ENCODE results near the gene ARAP3.

ARAP3 gene

GRCh38 chr5:141646026-141646425 is 36.0 kb downstream of the ARAP3 start:
- TF ChIP-seq, protein P1, sequence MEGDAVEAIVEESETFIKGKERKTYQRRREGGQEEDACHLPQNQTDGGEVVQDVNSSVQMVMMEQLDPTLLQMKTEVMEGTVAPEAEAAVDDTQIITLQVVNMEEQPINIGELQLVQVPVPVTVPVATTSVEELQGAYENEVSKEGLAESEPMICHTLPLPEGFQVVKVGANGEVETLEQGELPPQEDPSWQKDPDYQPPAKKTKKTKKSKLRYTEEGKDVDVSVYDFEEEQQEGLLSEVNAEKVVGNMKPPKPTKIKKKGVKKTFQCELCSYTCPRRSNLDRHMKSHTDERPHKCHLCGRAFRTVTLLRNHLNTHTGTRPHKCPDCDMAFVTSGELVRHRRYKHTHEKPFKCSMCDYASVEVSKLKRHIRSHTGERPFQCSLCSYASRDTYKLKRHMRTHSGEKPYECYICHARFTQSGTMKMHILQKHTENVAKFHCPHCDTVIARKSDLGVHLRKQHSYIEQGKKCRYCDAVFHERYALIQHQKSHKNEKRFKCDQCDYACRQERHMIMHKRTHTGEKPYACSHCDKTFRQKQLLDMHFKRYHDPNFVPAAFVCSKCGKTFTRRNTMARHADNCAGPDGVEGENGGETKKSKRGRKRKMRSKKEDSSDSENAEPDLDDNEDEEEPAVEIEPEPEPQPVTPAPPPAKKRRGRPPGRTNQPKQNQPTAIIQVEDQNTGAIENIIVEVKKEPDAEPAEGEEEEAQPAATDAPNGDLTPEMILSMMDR (IDR thresholded peaks at IDR 0.05; ENCODE audit: insufficient read depth, low read length, poor library complexity, severe bottlenecking), result no peak
- H3K36me3 ChIP-seq (ENCODE audit: control insufficient read depth, insufficient read depth, low read length), result peaks cover 16% of the 10 kb centered on the region

DNA sequence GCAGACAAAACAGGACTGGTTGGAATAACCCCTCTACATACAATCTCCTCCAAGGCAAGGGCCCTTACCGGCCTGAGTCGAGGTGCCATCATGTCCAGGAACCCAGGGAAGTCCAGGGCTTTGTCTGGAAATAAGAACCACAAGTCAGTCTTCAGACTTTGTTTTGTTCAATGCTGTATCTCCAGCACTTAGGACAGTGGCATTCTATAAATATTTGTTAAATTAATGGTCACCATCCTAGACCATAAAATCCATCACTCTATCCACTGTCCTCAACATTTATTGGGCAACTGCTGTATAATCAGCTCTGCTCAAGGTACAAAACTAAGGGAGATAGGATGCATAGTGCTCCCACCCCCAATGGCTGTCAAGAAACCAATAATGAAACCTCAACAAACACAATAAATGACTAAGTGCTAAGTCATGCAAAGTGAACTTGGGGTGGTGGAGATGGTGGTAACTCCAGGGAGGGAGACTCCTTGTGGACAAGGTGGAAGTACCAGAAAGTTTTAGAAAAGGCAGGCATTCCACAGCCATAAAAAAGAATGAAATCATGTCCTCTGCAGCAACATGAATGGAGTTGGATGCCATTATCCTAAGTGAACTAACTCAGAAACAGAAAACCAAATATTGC is 40.3 kb downstream of the ARAP3 start:
- no peak for DNase-seq (ENCODE audit: extremely low read depth, insufficient read length)
- TF ChIP-seq, protein P1 (IDR thresholded peaks at IDR 0.05; ENCODE audit: insufficient read depth, low read length, poor library complexity, severe bottlenecking), result peak; percentile 27

More at GRCh38 chr5:141646026-141646425, 36.0 kb downstream of the ARAP3 start:
- Histone ChIP-seq H3K27me3 (replicated peaks; ENCODE audit: control insufficient read depth, insufficient read depth, low read length) (no peaks in the 10 kb centered on the region), H3K4me3 (replicated peaks; ENCODE audit: low read depth, low read length) (no peak overlapping the region)
- no peak for DNase-seq (ENCODE audit: extremely low read depth, insufficient read length)

DNA sequence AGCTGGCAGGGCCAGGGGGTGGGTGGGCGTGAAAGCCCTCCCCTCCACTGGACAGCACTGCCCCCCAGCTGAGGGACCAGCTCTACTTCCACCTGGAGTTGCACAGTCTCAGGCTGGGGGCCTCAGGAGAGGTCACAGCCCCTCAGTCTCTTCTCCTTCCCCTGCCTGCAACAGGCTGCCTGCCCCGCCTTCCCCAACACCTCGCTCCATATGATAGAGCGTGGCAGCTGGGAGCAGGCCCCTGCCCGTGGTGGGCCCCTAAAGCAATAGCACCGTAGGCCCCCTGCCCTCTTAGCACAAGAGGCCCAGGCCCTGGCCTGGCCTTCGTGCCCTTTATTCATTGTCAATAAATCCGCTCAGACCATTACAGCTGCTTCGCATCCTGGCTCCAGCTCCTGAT is 41.3 kb downstream of the ARAP3 start:
- TF ChIP-seq, protein P1 (IDR thresholded peaks at IDR 0.05; ENCODE audit: insufficient read depth, low read length, poor library complexity, severe bottlenecking), result no peak
- DNase-seq (ENCODE audit: extremely low read depth, insufficient read length), result no peak
- peaks cover 8% of the 10 kb centered on the region for H3K36me3 ChIP-seq (ENCODE audit: control insufficient read depth, insufficient read depth, low read length)
- no peak overlapping the region for H3K4me3 ChIP-seq (replicated peaks; ENCODE audit: low read depth, low read length)
- no peaks in the 10 kb centered on the region for H3K27me3 ChIP-seq (replicated peaks; ENCODE audit: control insufficient read depth, insufficient read depth, low read length)

More for the DNA sequence above, 40.3 kb downstream of the ARAP3 start:
- peaks cover 13% of the 10 kb centered on the region for H3K36me3 ChIP-seq (ENCODE audit: control insufficient read depth, insufficient read depth, low read length)
- no peaks in the 10 kb centered on the region for H3K27me3 ChIP-seq (replicated peaks; ENCODE audit: control insufficient read depth, insufficient read depth, low read length)
- no peak overlapping the region for H3K4me3 ChIP-seq (replicated peaks; ENCODE audit: low read depth, low read length)

- no peak overlapping the region for H3K4me3 ChIP-seq (replicated peaks; ENCODE audit: low read depth, low read length)
- H3K27me3 ChIP-seq (replicated peaks; ENCODE audit: control insufficient read depth, insufficient read depth, low read length), result no peaks in the 10 kb centered on the region
- no peak for DNase-seq (ENCODE audit: extremely low read depth, insufficient read length)
- TF ChIP-seq, protein P1 (IDR thresholded peaks at IDR 0.05; ENCODE audit: insufficient read depth, low read length, poor library complexity, severe bottlenecking), result no peak
- peaks cover 8% of the 10 kb centered on the region for H3K36me3 ChIP-seq (ENCODE audit: control insufficient read depth, insufficient read depth, low read length)
These were observed 42.0 kb downstream of the ARAP3 start for GRCh38 chr5:141640051-141640415.

- H3K4me3 ChIP-seq (replicated peaks; ENCODE audit: low read depth, low read length), result no peak overlapping the region
- DNase-seq (ENCODE audit: extremely low read depth, insufficient read length), result no peak
- no peaks in the 10 kb centered on the region for H3K27me3 ChIP-seq (replicated peaks; ENCODE audit: control insufficient read depth, insufficient read depth, low read length)
- TF ChIP-seq, protein P1 (IDR thresholded peaks at IDR 0.05; ENCODE audit: insufficient read depth, low read length, poor library complexity, severe bottlenecking), result no peak
- peaks cover 6% of the 10 kb centered on the region for H3K36me3 ChIP-seq (ENCODE audit: control insufficient read depth, insufficient read depth, low read length)
These were observed 42.5 kb downstream of the ARAP3 start for GRCh38 chr5:141639357-141640050.
